HCT116 (cell line): ENCODE results near the gene PLCXD1. TPM values are rescaled to one million over a fixed set of nuclear protein-coding genes. Genes with fewer than 3 reads are reported as not detected.
"Not testable (repeated sequence)": the region's sequence is repeated elsewhere in the genome, so short reads cannot be mapped to it uniquely, and the experiment has no call there.

Experiments
- ATAC-seq: fragments of 200-7000 bp; cut with Tn5 transposase; 2 replicates; pipeline ENCODE4 v1.9.1; 2020; ENCODE audit warnings: mild to moderate bottlenecking, moderate library complexity
- BruUV-seq: library from RNA; stranded (reverse); fragments of 400-500 nt; replicated peaks from 2 replicates; lab custom pipeline; 2021; lab: Mats Ljungman, UMichigan
- CTCF ChIA-PET: fragments of 300-600 bp; sonication (Branson Sonifier 250); formaldehyde crosslinking; loops from one replicate; lab custom pipeline; 2021; ENCODE audit warnings: antibody characterized with exemption; lab: Charles Lee
- POLR2A ChIA-PET: fragments of 300-600, 350-600 bp; sonication (Branson Sonifier 250); formaldehyde crosslinking; loops from one replicate; lab custom pipeline; 2021; ENCODE audit warnings: antibody characterized with exemption; lab: Charles Lee
- RAD21 ChIA-PET, 2 experiments: fragments of 300-600 bp; sonication (Branson Sonifier 250); formaldehyde crosslinking; loops; one replicate each; lab custom pipeline; 2023; ENCODE audit warnings: low total read pairs in 2 of 2; ENCODE audit not compliant: uncharacterized antibody in 2 of 2, unreplicated experiment in 2 of 2, low non-redundant PET in 1 of 2; lab: Charles Lee
- DNase-seq: peaks from one replicate; pipeline ENCODE4 v3.0.0-alpha.2; 2010; ENCODE audit warnings: low read depth, low spot score
- H2AFZ ChIP-seq: fragments of 200-600 bp; shearing (Covaris generic), sonication (generic); 2 replicates; pipeline ENCODE4 v1.6.1; 2017; ENCODE audit warnings: low read depth, mixed run types, mixed read lengths, antibody characterized with exemption, low read length; ENCODE audit not compliant: poor library complexity, severe bottlenecking
- H3K27ac ChIP-seq: 2 replicates; pipeline ENCODE4 v1.5.1; 2012; ENCODE audit warnings: low read depth, low read length
- H3K27me3 ChIP-seq: fragments of 200-600 bp; sonication (generic); 2 replicates; pipeline ENCODE4 v1.6.1; 2016; ENCODE audit warnings: mixed run types, low read length, mixed read lengths; ENCODE audit not compliant: insufficient read depth
- H3K36me3 ChIP-seq, 2 experiments: fragments of 200-500 bp in 1 of 2; fragments of 200-600 bp in 1 of 2; sonication (Bioruptor generic) in 1 of 2; sonication (generic) in 1 of 2; 2 replicates each; pipeline versions ENCODE4 v1.5.1 to v1.6.1; 2014 to 2016; ENCODE audit warnings: low read length in 2 of 2, inconsistent platforms in 1 of 2, mixed read lengths in 1 of 2, mixed run types in 1 of 2; ENCODE audit not compliant: insufficient read depth in 2 of 2, control insufficient read depth in 1 of 2
- H3K4me1 ChIP-seq, 2 experiments: fragments of 200-600 bp in 1 of 2; sonication (generic) in 1 of 2; 2 replicates each; pipeline versions ENCODE4 v1.5.1 to v1.6.1; 2012 to 2017; ENCODE audit warnings: low read length in 2 of 2, inconsistent platforms in 1 of 2, mild to moderate bottlenecking in 1 of 2, mixed read lengths in 1 of 2, mixed run types in 1 of 2, moderate library complexity in 1 of 2; ENCODE audit not compliant: insufficient read depth in 2 of 2, control insufficient read depth in 1 of 2
- H3K4me2 ChIP-seq: fragments of 200-600 bp; sonication (generic); 2 replicates; pipeline ENCODE4 v1.6.1; 2017; ENCODE audit warnings: mixed run types, low read length, mixed read lengths
- H3K4me3 ChIP-seq, 2 experiments: fragments of 200-600 bp in 1 of 2; sonication (generic) in 1 of 2; replicated peaks in 1 of 2; 2 replicates each; pipeline ENCODE4 v1.5.1; 2011 to 2016; ENCODE audit warnings: low read length in 2 of 2, control low read depth in 1 of 2, low read depth in 1 of 2, mild to moderate bottlenecking in 1 of 2, mixed read lengths in 1 of 2, mixed run types in 1 of 2
- H3K79me2 ChIP-seq: fragments of 200-600 bp; sonication (generic); 2 replicates; pipeline ENCODE4 v1.6.1; 2017; ENCODE audit warnings: mild to moderate bottlenecking, mixed run types, low read length, moderate library complexity, mixed read lengths; ENCODE audit not compliant: insufficient read depth
- H3K9ac ChIP-seq: fragments of 200-600 bp; sonication (generic); 2 replicates; pipeline ENCODE4 v1.6.1; 2016; ENCODE audit warnings: low read length, mixed read lengths
- H3K9me2 ChIP-seq: fragments of 200-600 bp; sonication (generic), shearing (Covaris generic); 2 replicates; pipeline ENCODE4 v1.6.1; 2017; ENCODE audit warnings: mixed run types, mild to moderate bottlenecking, moderate library complexity; ENCODE audit not compliant: insufficient read depth
- H3K9me3 ChIP-seq, 2 experiments: fragments of 200-500 bp in 1 of 2; fragments of 200-600 bp in 1 of 2; sonication (Bioruptor generic) in 1 of 2; sonication (generic) in 1 of 2; 2 replicates each; pipeline ENCODE4 v1.6.1; 2014 to 2017; ENCODE audit warnings: low read length in 2 of 2, mixed read lengths in 2 of 2, inconsistent platforms in 1 of 2, low read depth in 1 of 2, mild to moderate bottlenecking in 1 of 2, mixed run types in 1 of 2, moderate library complexity in 1 of 2; ENCODE audit not compliant: control insufficient read depth in 1 of 2, insufficient read depth in 1 of 2
- H4K20me1 ChIP-seq: fragments of 200-600 bp; sonication (generic), shearing (Covaris generic); 2 replicates; pipeline ENCODE4 v1.6.1; 2017; ENCODE audit warnings: mixed run types, mild to moderate bottlenecking, moderate library complexity; ENCODE audit not compliant: insufficient read depth
- ATF3 ChIP-seq: IDR thresholded peaks from 2 replicates; pipeline ENCODE4 v1.6.1; 2012
- CTCF ChIP-seq, 3 experiments: fragments of 200-600 bp in 1 of 3; sonication (generic) in 1 of 3; IDR thresholded peaks in 2 of 3; conservative IDR thresholded peaks in 1 of 3; 2 replicates each; pipeline ENCODE4 v1.5.1; 2012 to 2017; ENCODE audit warnings: low read depth in 2 of 3, low read length in 2 of 3, antibody characterized with exemption in 1 of 3, borderline replicate concordance in 1 of 3, control low read depth in 1 of 3, mild to moderate bottlenecking in 1 of 3, mixed read lengths in 1 of 3, mixed run types in 1 of 3, moderate library complexity in 1 of 3; ENCODE audit not compliant: insufficient read depth in 1 of 3
- ELF1 ChIP-seq: IDR thresholded peaks from 2 replicates; pipeline ENCODE4 v1.6.1; 2012; ENCODE audit warnings: low read depth, borderline replicate concordance
- FOSL1 ChIP-seq: IDR thresholded peaks from 2 replicates; pipeline ENCODE4 v1.6.1; 2012; ENCODE audit warnings: low read depth
- REST ChIP-seq: IDR thresholded peaks from 2 replicates; pipeline ENCODE4 v1.6.1; 2012; ENCODE audit warnings: low read depth
- SRF ChIP-seq: IDR thresholded peaks from 2 replicates; pipeline ENCODE4 v1.6.1; 2012; ENCODE audit warnings: low read depth
- ZFX ChIP-seq: fragments of 450-650 bp; IDR thresholded peaks from 2 replicates; pipeline ENCODE4 v1.6.1; 2017
- ZNF274 ChIP-seq: fragments of 200-500 bp; sonication (Bioruptor generic); IDR thresholded peaks from 2 replicates; pipeline ENCODE4 v1.6.1; 2014; ENCODE audit warnings: mild to moderate bottlenecking, low read depth, low read length, inconsistent platforms
- intact Hi-C: fragments of 100-400 bp; cut with micrococcal nuclease; formaldehyde crosslinking; loops from 2 replicates; pipeline ENCODE4 v1.10.0; 2022
- total RNA-seq: library from RNA; stranded (reverse); gene quantifications from one replicate; pipeline ENCODE4 v1.2.1, GENCODE V29; 2021; ENCODE audit not compliant: unreplicated experiment
- TF ChIP-seq, protein P1 (sequence below): IDR thresholded peaks from 2 replicates; pipeline ENCODE4 v1.6.1; 2011; ENCODE audit warnings: mild to moderate bottlenecking, low read length, moderate library complexity; ENCODE audit not compliant: insufficient replicate concordance; ENCODE audit errors: extremely low read depth

The PLCXD1 gene
- total RNA-seq, 1 experiment from 2014 or later: 26.3 TPM

DNA sequence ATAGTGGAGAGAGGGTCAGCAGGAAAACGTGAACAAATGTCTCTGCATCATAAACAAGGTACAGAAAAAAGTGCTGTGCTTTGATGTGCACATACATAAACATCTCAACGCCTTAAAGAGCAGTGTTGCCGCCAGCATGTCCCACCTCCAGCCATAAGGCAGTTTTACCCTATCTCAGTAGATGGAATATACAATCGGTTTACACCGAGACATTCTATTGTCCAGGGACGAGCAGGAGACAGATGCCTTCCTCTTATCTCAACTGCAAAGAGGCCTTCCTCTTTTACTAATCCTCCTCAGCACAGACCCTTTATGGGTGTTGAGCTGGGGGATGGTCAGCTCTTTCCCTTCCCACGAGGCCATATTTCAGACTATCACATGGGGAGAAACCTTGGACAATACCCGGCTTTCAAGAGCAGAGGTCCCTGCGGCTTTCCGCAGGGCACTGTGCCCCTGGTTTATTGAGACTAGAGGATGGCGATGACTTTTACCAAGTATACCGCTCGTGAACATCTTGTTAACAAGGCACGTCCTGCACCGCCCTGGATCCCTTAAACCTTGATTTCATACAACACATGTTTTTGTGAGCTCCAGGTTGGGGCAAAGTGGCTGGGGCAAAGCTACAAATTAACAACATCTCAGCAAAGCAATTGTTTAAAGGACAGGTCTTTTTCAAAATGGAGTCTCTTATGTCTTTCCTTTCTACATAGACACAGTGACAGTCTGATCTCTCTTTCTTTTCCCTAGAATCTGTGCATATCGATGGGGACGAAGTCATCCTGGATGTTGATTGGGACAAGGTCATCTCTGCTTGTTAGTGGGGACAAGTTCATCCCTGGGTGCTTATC lies 29.6 kb upstream of the PLCXD1 start:
- H3K9me3 ChIP-seq, POLR2A ChIA-PET, RAD21 ChIA-PET, H3K4me3 ChIP-seq, DNase-seq, H3K9me2 ChIP-seq, H3K4me2 ChIP-seq, H3K27ac ChIP-seq, H3K36me3 ChIP-seq, ATAC-seq, H3K79me2 ChIP-seq, H3K4me1 ChIP-seq, H4K20me1 ChIP-seq, CTCF ChIA-PET, BruUV-seq, H3K9ac ChIP-seq, intact Hi-C loops, H3K27me3 ChIP-seq, H2AFZ ChIP-seq: not testable (repeated sequence)

DNA sequence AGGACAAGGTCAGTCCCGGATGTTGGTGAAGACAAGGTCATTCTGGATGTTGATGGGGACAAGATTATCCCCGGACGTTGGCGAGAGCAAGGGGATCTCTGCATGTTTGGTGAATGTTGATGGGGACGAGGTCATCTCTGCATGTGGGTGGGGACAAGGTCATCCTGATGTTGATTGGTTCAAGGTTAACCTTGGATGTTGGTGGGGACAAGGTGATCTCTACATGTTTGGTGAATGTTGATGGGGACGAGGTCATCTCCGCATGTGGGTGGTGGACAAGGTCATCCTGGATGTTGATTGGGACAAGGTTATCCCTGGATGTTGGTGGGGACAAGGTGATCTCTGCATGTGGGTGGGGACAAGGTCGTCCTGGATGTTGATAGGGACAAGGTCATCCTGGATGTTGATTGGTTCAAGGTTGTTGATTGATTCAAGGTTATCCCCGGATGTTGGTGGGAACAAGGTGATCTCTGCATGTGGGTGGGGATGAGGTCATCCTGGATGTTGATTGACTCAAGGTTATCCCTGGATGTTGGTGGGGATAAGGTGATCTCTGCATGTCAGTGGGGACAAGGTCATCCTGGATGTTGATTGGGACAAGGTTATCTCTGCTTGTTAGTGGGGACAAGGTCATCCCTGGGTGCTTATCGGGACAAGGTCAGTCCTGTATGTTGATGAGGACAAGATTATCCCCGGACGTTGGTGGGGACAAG lies 28.8 kb upstream of the PLCXD1 start:
- ATAC-seq (no peak), DNase-seq (no peak)
- H3K27ac ChIP-seq: no peak overlapping the region
- TF ChIP-seq CTCF (IDR thresholded peaks at IDR 0.05 in 2 of 3, conservative IDR thresholded peaks at IDR 0.05 in 1 of 3; ENCODE audit: borderline replicate concordance in 1 of 3, insufficient read depth in 1 of 3, low read depth in 2 of 3, low read length in 2 of 3) (no peak), ZFX (no peak), REST (no peak), FOSL1 (no peak), ELF1 (no peak), ZNF274 (no peak), SRF (no peak), ATF3 (no peak)
- TF ChIP-seq, protein P1, sequence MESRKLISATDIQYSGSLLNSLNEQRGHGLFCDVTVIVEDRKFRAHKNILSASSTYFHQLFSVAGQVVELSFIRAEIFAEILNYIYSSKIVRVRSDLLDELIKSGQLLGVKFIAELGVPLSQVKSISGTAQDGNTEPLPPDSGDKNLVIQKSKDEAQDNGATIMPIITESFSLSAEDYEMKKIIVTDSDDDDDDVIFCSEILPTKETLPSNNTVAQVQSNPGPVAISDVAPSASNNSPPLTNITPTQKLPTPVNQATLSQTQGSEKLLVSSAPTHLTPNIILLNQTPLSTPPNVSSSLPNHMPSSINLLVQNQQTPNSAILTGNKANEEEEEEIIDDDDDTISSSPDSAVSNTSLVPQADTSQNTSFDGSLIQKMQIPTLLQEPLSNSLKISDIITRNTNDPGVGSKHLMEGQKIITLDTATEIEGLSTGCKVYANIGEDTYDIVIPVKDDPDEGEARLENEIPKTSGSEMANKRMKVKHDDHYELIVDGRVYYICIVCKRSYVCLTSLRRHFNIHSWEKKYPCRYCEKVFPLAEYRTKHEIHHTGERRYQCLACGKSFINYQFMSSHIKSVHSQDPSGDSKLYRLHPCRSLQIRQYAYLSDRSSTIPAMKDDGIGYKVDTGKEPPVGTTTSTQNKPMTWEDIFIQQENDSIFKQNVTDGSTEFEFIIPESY: no peak

More for the DNA sequence above, 28.8 kb upstream of the PLCXD1 start:
- no peaks in the 10 kb centered on the region for H3K9me3 ChIP-seq
- no TSS peak for BruUV-seq
- POLR2A ChIA-PET: no interaction called here
- H3K4me1 ChIP-seq: no peaks in the 10 kb centered on the region
- no peaks in the 10 kb centered on the region for H3K9me2 ChIP-seq
- RAD21 ChIA-PET: no interaction called here
- H3K4me3 ChIP-seq: no peak overlapping the region
- H3K9ac ChIP-seq: no peak overlapping the region
- CTCF ChIA-PET: no interaction called here
- no peaks in the 10 kb centered on the region for H3K79me2 ChIP-seq
- intact Hi-C loops: no loop called here
- no peaks in the 10 kb centered on the region for H3K36me3 ChIP-seq
- no peak overlapping the region for H3K4me2 ChIP-seq
- H3K27me3 ChIP-seq: no peaks in the 10 kb centered on the region
- H4K20me1 ChIP-seq: no peaks in the 10 kb centered on the region
- no peak overlapping the region for H2AFZ ChIP-seq
